Keratinocyte (primary cell): Measurements from ENCODE around the gene HSDL1. TPM values are rescaled to one million over a fixed set of nuclear protein-coding genes. Genes with fewer than 3 reads are reported as not detected.

Experiments
- DNase-seq: peaks from one replicate; pipeline ENCODE4 v3.0.0-alpha.2; 2011; ENCODE audit warnings: low read depth, missing footprints, low spot score
- FAIRE-seq: peaks from 2 replicates; lab custom pipeline; 2011; peaks lifted over from hg19 to GRCh38; lab: Jason Lieb, UNC
- H2AFZ ChIP-seq: 2 replicates; pipeline ENCODE4 v1.6.0; 2012; ENCODE audit warnings: low read length, control low read depth, inconsistent platforms; ENCODE audit not compliant: control insufficient read depth
- H3K27ac ChIP-seq: 2 replicates; pipeline ENCODE4 v1.5.1; 2011; ENCODE audit warnings: low read length; ENCODE audit not compliant: control insufficient read depth, insufficient read depth
- H3K27me3 ChIP-seq: 3 replicates; pipeline ENCODE4 v1.6.0; 2011; ENCODE audit warnings: low read length; ENCODE audit not compliant: control insufficient read depth, insufficient read depth; ENCODE audit errors: extremely low read depth
- H3K36me3 ChIP-seq, 2 experiments: 2 replicates in 1 of 2; 3 replicates in 1 of 2; pipeline ENCODE4 v1.5.1; 2011; ENCODE audit warnings: low read length in 2 of 2, mild to moderate bottlenecking in 1 of 2; ENCODE audit not compliant: control insufficient read depth in 2 of 2, insufficient read depth in 2 of 2; ENCODE audit errors: extremely low read depth in 1 of 2
- H3K4me1 ChIP-seq: 3 replicates; pipeline ENCODE4 v1.5.1; 2011; ENCODE audit warnings: low read length; ENCODE audit not compliant: control insufficient read depth, insufficient read depth; ENCODE audit errors: extremely low read depth
- H3K4me2 ChIP-seq: 3 replicates; pipeline ENCODE4 v1.6.0; 2011; ENCODE audit warnings: low read depth, low read length; ENCODE audit not compliant: control insufficient read depth, insufficient read depth; ENCODE audit errors: extremely low read depth
- H3K4me3 ChIP-seq, 3 experiments: fragments of 200-600 bp in 1 of 3; sonication (generic) in 1 of 3; 2 replicates in 2 of 3; 3 replicates in 1 of 3; pipeline ENCODE4 v1.5.1; 2011 to 2016; ENCODE audit warnings: low read length in 3 of 3, mild to moderate bottlenecking in 3 of 3, control low read depth in 2 of 3, inconsistent platforms in 1 of 3, low read depth in 1 of 3, mixed read lengths in 1 of 3, mixed run types in 1 of 3, moderate library complexity in 1 of 3; ENCODE audit not compliant: control insufficient read depth in 2 of 3, insufficient read depth in 2 of 3; ENCODE audit errors: extremely low read depth in 1 of 3
- H3K79me2 ChIP-seq: 2 replicates; pipeline ENCODE4 v1.6.0; 2012; ENCODE audit warnings: low read length; ENCODE audit not compliant: control insufficient read depth, insufficient read depth
- H3K9ac ChIP-seq: 3 replicates; pipeline ENCODE4 v1.6.0; 2011; ENCODE audit warnings: low read length; ENCODE audit not compliant: control insufficient read depth, insufficient read depth; ENCODE audit errors: extremely low read depth
- H3K9me1 ChIP-seq: 3 replicates; pipeline ENCODE4 v1.6.0; 2011; ENCODE audit warnings: low read length; ENCODE audit not compliant: control insufficient read depth, insufficient read depth; ENCODE audit errors: extremely low read depth
- H3K9me3 ChIP-seq: 2 replicates; pipeline ENCODE4 v1.5.1; 2012; ENCODE audit warnings: low read depth, low read length; ENCODE audit not compliant: control insufficient read depth
- H4K20me1 ChIP-seq: 3 replicates; pipeline ENCODE4 v1.6.0; 2011; ENCODE audit warnings: low read length; ENCODE audit not compliant: control insufficient read depth, insufficient read depth; ENCODE audit errors: extremely low read depth
- CTCF ChIP-seq, 3 experiments: IDR thresholded peaks in 1 of 3; conservative IDR thresholded peaks in 1 of 3; optimal IDR thresholded peaks in 1 of 3; 2 replicates in 2 of 3; 3 replicates in 1 of 3; pipeline versions ENCODE3 to v1.5.1; 2011; ENCODE audit warnings: low read length in 3 of 3, mild to moderate bottlenecking in 3 of 3, moderate library complexity in 2 of 3, control low read depth in 1 of 3, inconsistent platforms in 1 of 3; ENCODE audit not compliant: insufficient read depth in 2 of 3; ENCODE audit errors: extremely low read depth in 1 of 3
- EZH2 ChIP-seq: IDR thresholded peaks from one replicate; pipeline ENCODE4 v1.6.1; 2012; ENCODE audit warnings: inconsistent platforms, mild to moderate bottlenecking, low read length, moderate library complexity
- dilution Hi-C: fragments of 300-500 bp; cut with MboI; formaldehyde crosslinking; loops from one replicate; pipeline ENCODE4 v1.7.0; 2020; ENCODE audit warnings: low sequenced_read_pairs; ENCODE audit not compliant: extremely low pct_ligation_motif_present
- polyA plus RNA-seq, 5 experiments: library from polyadenylated mRNA; depleted of rRNA in 3 of 5; stranded (reverse) in 3 of 5; stranded (forward) in 1 of 5; unstranded in 1 of 5; fragments of >200 nt; gene quantifications; 1 replicate in 1 of 5; 2 replicates in 3 of 5; 3 replicates in 1 of 5; pipeline versions ENCODE4 v1.2.1 to v1.2.3, GENCODE V29; 2011 to 2012; ENCODE audit warnings: missing spikeins in 2 of 5, low read depth in 1 of 5, low replicate concordance in 1 of 5

The HSDL1 gene
- polyA plus RNA-seq, 1 donor (not counting 4 experiments of a cell fraction or from before 2014, with no cell fraction given) = 18.1 TPM

- Histone ChIP-seq H3K9me1 (no peaks in the 10 kb centered on the region), H3K9ac (peak overlapping the region; percentile 50), H3K9me3 (no peaks in the 10 kb centered on the region), H4K20me1 (peaks cover 2% of the 10 kb centered on the region), H3K27me3 (no peaks in the 10 kb centered on the region), H2AFZ (no peak overlapping the region), H3K4me2 (peak overlapping the region; percentile 83), H3K36me3 (peaks cover 12 to 13% of the 10 kb centered on the region in 2 experiments), H3K27ac (peak overlapping the region; percentile 56), H3K4me3 (no peak overlapping the region), H3K4me1 (peaks cover 29% of the 10 kb centered on the region), H3K79me2 (no peaks in the 10 kb centered on the region)
- DNase-seq = no peak
- dilution Hi-C loops = no loop called here
- TF ChIP-seq CTCF (optimal IDR thresholded peaks at IDR 0.05 in 1 of 3, IDR thresholded peaks at IDR 0.05 in 1 of 3, conservative IDR thresholded peaks at IDR 0.05 in 1 of 3; ENCODE audit: extremely low read depth in 1 of 3, insufficient read depth in 2 of 3, low read length in 3 of 3) (no peak), EZH2 (no peak)
- no peak for FAIRE-seq
Measured at GRCh38 chr16:84177741-84178073, 32.7 kb upstream of the HSDL1 start.

GRCh38 chr16:84176192-84177053 is 31.4 kb upstream of the HSDL1 start:
- H3K4me1 ChIP-seq = peaks cover 29% of the 10 kb centered on the region
- no peaks in the 10 kb centered on the region for H3K9me3 ChIP-seq
- no peak overlapping the region for H2AFZ ChIP-seq
- peak overlapping the region; percentile 56 for H3K27ac ChIP-seq
- no peak for FAIRE-seq
- H3K4me2 ChIP-seq = peak overlapping the region; percentile 83
- TF ChIP-seq EZH2 (no peak), CTCF (optimal IDR thresholded peaks at IDR 0.05 in 1 of 3, IDR thresholded peaks at IDR 0.05 in 1 of 3, conservative IDR thresholded peaks at IDR 0.05 in 1 of 3; ENCODE audit: extremely low read depth in 1 of 3, insufficient read depth in 2 of 3, low read length in 3 of 3) (no peak)
- no peak overlapping the region for H3K4me3 ChIP-seq
- H3K9me1 ChIP-seq = no peaks in the 10 kb centered on the region
- no peaks in the 10 kb centered on the region for H4K20me1 ChIP-seq
- peak overlapping the region; percentile 50 for H3K9ac ChIP-seq
- DNase-seq = no peak
- no peaks in the 10 kb centered on the region for H3K79me2 ChIP-seq
- H3K36me3 ChIP-seq = peaks cover 8 to 9% of the 10 kb centered on the region in 2 experiments
- no peaks in the 10 kb centered on the region for H3K27me3 ChIP-seq
- dilution Hi-C loops = no loop called here
